ENCODE measurements around the gene MLLT3. TPM values are rescaled to one million over a fixed set of nuclear protein-coding genes. Genes with fewer than 3 reads are reported as not detected.

Gene MLLT3
- total and polyA plus RNA-seq, 2 donors (not counting 3 experiments of a cell fraction or from before 2014, with no cell fraction given): 6.1 to 10.0 TPM

GRCh38 chr9:20295555-20295954 lies 326.7 kb downstream of the MLLT3 start:
- no peak for FAIRE-seq
- no peaks in the 10 kb centered on the region for H3K9me3 ChIP-seq (replicated peaks; ENCODE audit: control insufficient read depth, insufficient read depth, low read length)
- TF ChIP-seq POLR2AphosphoS5 (IDR thresholded peaks at IDR 0.05; ENCODE audit: insufficient read depth, low read depth, low read length): no peak
- no peak for TF ChIP-seq MYC (IDR thresholded peaks at IDR 0.05; ENCODE audit: low read depth, low read length)
- no peak for TF ChIP-seq GATA2 (IDR thresholded peaks at IDR 0.05; ENCODE audit: insufficient read depth, insufficient read length, low read depth, low read length)
- TF ChIP-seq EZH2 (IDR thresholded peaks at IDR 0.05; ENCODE audit: borderline replicate concordance, low read depth, low read length, severe bottlenecking): no peak
- H3K9ac ChIP-seq (replicated peaks; ENCODE audit: extremely low read depth, insufficient read depth, low read length): no peak overlapping the region
- H3K4me2 ChIP-seq (ENCODE audit: insufficient read depth, low read length): no peak overlapping the region
- H3K4me3 ChIP-seq (replicated peaks in 1 of 3; ENCODE audit: insufficient read depth in 1 of 3, low read depth in 1 of 3, low read length in 3 of 3): no peak overlapping the region
- BruUV-seq (replicated peaks): no TSS peak
- dilution Hi-C loops (cut with MboI; ENCODE audit: extremely low pct_ligation_motif_present, low sequenced_read_pairs) (no loop called here), intact Hi-C loops (cut with micrococcal nuclease) (no loop called here)
- DNase-seq (ENCODE audit: low read depth, low spot score): no peak
- H4K20me1 ChIP-seq (replicated peaks; ENCODE audit: control insufficient read depth, extremely low read depth, insufficient read depth, low read length): no peaks in the 10 kb centered on the region
- H3K4me1 ChIP-seq (ENCODE audit: control insufficient read depth, extremely low read depth, insufficient read depth, low read length): no peaks in the 10 kb centered on the region
- H3K9me1 ChIP-seq (replicated peaks; ENCODE audit: control insufficient read depth, extremely low read depth, insufficient read depth, low read length): no peaks in the 10 kb centered on the region
- ChIA-PET CTCF (no interaction called here), POLR2A (no interaction called here)
- H3K27me3 ChIP-seq (ENCODE audit: control insufficient read depth in 2 of 2, insufficient read depth in 2 of 2, low read length in 2 of 2): no peaks in the 10 kb centered on the region
- no peaks in the 10 kb centered on the region for H3K36me3 ChIP-seq (ENCODE audit: control insufficient read depth in 2 of 2, extremely low read depth in 1 of 2, insufficient read depth in 2 of 2, low read length in 2 of 2)
- no peaks in the 10 kb centered on the region for H3K79me2 ChIP-seq (ENCODE audit: control insufficient read depth, insufficient read depth, low read length)
- no peak overlapping the region for H3K27ac ChIP-seq (ENCODE audit: insufficient read depth, low read depth, low read length)
- no peak overlapping the region for H2AFZ ChIP-seq (ENCODE audit: low read depth, low read length)

GRCh38 chr9:20294046-20294750 lies 328.1 kb downstream of the MLLT3 start:
- no TSS peak for BruUV-seq (replicated peaks)
- no peak for DNase-seq (ENCODE audit: low read depth, low spot score)
- dilution Hi-C loops (cut with MboI; ENCODE audit: extremely low pct_ligation_motif_present, low sequenced_read_pairs) (no loop called here), intact Hi-C loops (cut with micrococcal nuclease) (no loop called here)
- Histone ChIP-seq H3K9ac (replicated peaks; ENCODE audit: extremely low read depth, insufficient read depth, low read length) (no peak overlapping the region), H3K9me1 (replicated peaks; ENCODE audit: control insufficient read depth, extremely low read depth, insufficient read depth, low read length) (no peaks in the 10 kb centered on the region), H3K4me3 (replicated peaks in 1 of 3; ENCODE audit: insufficient read depth in 1 of 3, low read depth in 1 of 3, low read length in 3 of 3) (no peak overlapping the region), H3K27me3 (ENCODE audit: control insufficient read depth in 2 of 2, insufficient read depth in 2 of 2, low read length in 2 of 2) (no peaks in the 10 kb centered on the region), H3K79me2 (ENCODE audit: control insufficient read depth, insufficient read depth, low read length) (no peaks in the 10 kb centered on the region), H3K36me3 (ENCODE audit: control insufficient read depth in 2 of 2, extremely low read depth in 1 of 2, insufficient read depth in 2 of 2, low read length in 2 of 2) (no peaks in the 10 kb centered on the region), H3K4me2 (ENCODE audit: insufficient read depth, low read length) (no peak overlapping the region), H4K20me1 (replicated peaks; ENCODE audit: control insufficient read depth, extremely low read depth, insufficient read depth, low read length) (no peaks in the 10 kb centered on the region), H3K4me1 (ENCODE audit: control insufficient read depth, extremely low read depth, insufficient read depth, low read length) (no peaks in the 10 kb centered on the region), H2AFZ (ENCODE audit: low read depth, low read length) (no peak overlapping the region), H3K27ac (ENCODE audit: insufficient read depth, low read depth, low read length) (no peak overlapping the region), H3K9me3 (replicated peaks; ENCODE audit: control insufficient read depth, insufficient read depth, low read length) (no peaks in the 10 kb centered on the region)
- no peak for FAIRE-seq
- no peak for TF ChIP-seq POLR2AphosphoS5 (IDR thresholded peaks at IDR 0.05; ENCODE audit: insufficient read depth, low read depth, low read length)
- no peak for TF ChIP-seq FOS (IDR thresholded peaks at IDR 0.05; ENCODE audit: borderline replicate concordance, insufficient read depth, low read length)
- TF ChIP-seq MAX (IDR thresholded peaks at IDR 0.05; ENCODE audit: insufficient read depth, insufficient read length): no peak
- TF ChIP-seq CTCF (IDR thresholded peaks at IDR 0.05; ENCODE audit: extremely low read depth in 1 of 2, insufficient read depth in 1 of 2, low read depth in 1 of 2, low read length in 2 of 2): no peak
- TF ChIP-seq POLR2A (IDR thresholded peaks at IDR 0.05; ENCODE audit: low read depth, low read length): no peak
- TF ChIP-seq GATA2 (IDR thresholded peaks at IDR 0.05; ENCODE audit: insufficient read depth, insufficient read length, low read depth, low read length): no peak
- TF ChIP-seq MYC (IDR thresholded peaks at IDR 0.05; ENCODE audit: low read depth, low read length): no peak
- TF ChIP-seq EZH2 (IDR thresholded peaks at IDR 0.05; ENCODE audit: borderline replicate concordance, low read depth, low read length, severe bottlenecking): no peak
- no peak for TF ChIP-seq JUN (IDR thresholded peaks at IDR 0.05; ENCODE audit: borderline replicate concordance, insufficient read depth, insufficient read length, low read depth)
- CTCF ChIA-PET: no interaction called here
- POLR2A ChIA-PET: no interaction called here

Data from endothelial cell of umbilical vein (primary cell).